NOMO-1 treated with dmso at 0.1 percent for 144 hours (cell line): ENCODE results near the gene SEMA5A.

ENCODE experiments used
- DNase-seq: peaks from one replicate; lab custom pipeline; 2025; ENCODE audit not compliant: unreplicated experiment; lab: John Stamatoyannopoulos, UW

Gene SEMA5A

GRCh38 chr5:9140711-9141110 lies 405.2 kb downstream of the SEMA5A start:
- no peak for DNase-seq

GRCh38 chr5:9140202-9140601 lies 405.7 kb downstream of the SEMA5A start:
- no peak for DNase-seq

- no peak for DNase-seq
Observed at GRCh38 chr5:9139344-9139743, 406.5 kb downstream of the SEMA5A start.

GRCh38 chr5:9128136-9128535 lies 417.7 kb downstream of the SEMA5A start:
- DNase-seq, result no peak

- no peak for DNase-seq
Observed at GRCh38 chr5:9126490-9126889, 419.4 kb downstream of the SEMA5A start.

- no peak for DNase-seq
Observed at GRCh38 chr5:9125852-9126251, 420.0 kb downstream of the SEMA5A start.

GRCh38 chr5:9124838-9125237 lies 421.0 kb downstream of the SEMA5A start:
- no peak for DNase-seq

- DNase-seq, result no peak
Observed at GRCh38 chr5:9124071-9124470, 421.8 kb downstream of the SEMA5A start.

GRCh38 chr5:9122528-9122927 lies 423.3 kb downstream of the SEMA5A start:
- no peak for DNase-seq

- no peak for DNase-seq
Observed at GRCh38 chr5:9121597-9121996, 424.3 kb downstream of the SEMA5A start.

- DNase-seq, result no peak
Observed at GRCh38 chr5:9118852-9119251, 427.0 kb downstream of the SEMA5A start.

GRCh38 chr5:9115093-9115492 lies 430.8 kb downstream of the SEMA5A start:
- DNase-seq, result no peak

- DNase-seq, result no peak
Observed at GRCh38 chr5:9112520-9113291, 433.2 kb downstream of the SEMA5A start.

GRCh38 chr5:9108162-9108561 lies 437.7 kb downstream of the SEMA5A start:
- no peak for DNase-seq

- no peak for DNase-seq
Observed at GRCh38 chr5:9105851-9106250, 440.0 kb downstream of the SEMA5A start.

GRCh38 chr5:9104571-9105339 lies 441.1 kb downstream of the SEMA5A start:
- DNase-seq, result no peak

GRCh38 chr5:9103290-9103689 lies 442.6 kb downstream of the SEMA5A start:
- no peak for DNase-seq

- no peak for DNase-seq
Observed at GRCh38 chr5:9099689-9100088, 446.2 kb downstream of the SEMA5A start.

GRCh38 chr5:9098990-9099389 lies 446.9 kb downstream of the SEMA5A start:
- DNase-seq, result no peak

- no peak for DNase-seq
Observed at GRCh38 chr5:9094582-9094981, 451.3 kb downstream of the SEMA5A start.

GRCh38 chr5:9091896-9092662 lies 453.8 kb downstream of the SEMA5A start:
- no peak for DNase-seq
